Uterus (tissue), 4 donors: ENCODE results near the gene KIF15. TPM values are rescaled to one million over a fixed set of nuclear protein-coding genes. Genes with fewer than 3 reads are reported as not detected.

Experiments
- DNase-seq, 2 donors: peaks; one replicate each; pipeline ENCODE4 v3.0.0-alpha.2; 2019 to 2020
- H3K27ac ChIP-seq, 2 donors: fragments of 200-600 bp; sonication (generic); 1 replicate in 1 of 2; 2 replicates in 1 of 2; pipeline ENCODE4 v1.5.1; 2016 to 2018
- H3K27me3 ChIP-seq, 2 donors: fragments of 200-600 bp; sonication (generic); one replicate each; pipeline ENCODE4 v1.5.1; 2018 to 2019; ENCODE audit warnings: control low read depth in 1 of 2
- H3K36me3 ChIP-seq, 2 donors: fragments of 200-600 bp; sonication (generic); one replicate each; pipeline ENCODE4 v1.5.1; 2019; ENCODE audit warnings: control low read depth in 1 of 2
- H3K4me1 ChIP-seq, 2 donors: fragments of 200-600 bp; sonication (generic); one replicate each; pipeline ENCODE4 v1.5.1; 2018 to 2019; ENCODE audit warnings: control low read depth in 1 of 2
- H3K4me3 ChIP-seq, 2 donors: fragments of 200-600 bp; sonication (generic); 1 replicate in 1 of 2; 2 replicates in 1 of 2; pipeline ENCODE4 v1.5.1; 2018 to 2019; ENCODE audit warnings: mild to moderate bottlenecking in 1 of 2
- H3K9me3 ChIP-seq, 2 donors: fragments of 200-600 bp; sonication (generic); one replicate each; pipeline ENCODE4 v1.5.1; 2019; ENCODE audit warnings: control low read depth in 1 of 2
- POLR2A ChIP-seq, 2 donors: fragments of 450-650 bp; IDR thresholded peaks; one replicate each; pipeline ENCODE4 v1.6.1; 2016; ENCODE audit warnings: antibody characterized with exemption in 2 of 2, mild to moderate bottlenecking in 1 of 2, moderate library complexity in 1 of 2
- intact Hi-C: fragments of 100-400 bp; cut with DNase I; formaldehyde crosslinking; loops from one replicate; pipeline ENCODE4 v1.15.1; 2023; ENCODE audit warnings: low total_unique reads
- total RNA-seq, 4 donors: library from RNA; depleted of rRNA in 3 of 4; stranded (reverse); fragments of >200 nt in 3 of 4; gene quantifications; one replicate each; pipeline versions ENCODE4 v1.1.0 to v1.2.4, GENCODE V29; 2014 to 2023
- TF ChIP-seq, protein P1 (sequence below), 4 experiments: fragments of 200-600 bp in 2 of 4; fragments of 450-650 bp in 2 of 4; sonication (generic) in 2 of 4; IDR thresholded peaks; one replicate each; pipeline ENCODE4 v1.5.1; 2016 to 2019; ENCODE audit warnings: antibody characterized with exemption in 4 of 4, mild to moderate bottlenecking in 2 of 4, moderate library complexity in 1 of 4
- donor health status: DM: yes; HTN: yes; CAD: no.

The KIF15 gene
- total RNA-seq, 4 donors from 2014 or later = 0.51 to 14.7 (median 2.0) TPM

DNA sequence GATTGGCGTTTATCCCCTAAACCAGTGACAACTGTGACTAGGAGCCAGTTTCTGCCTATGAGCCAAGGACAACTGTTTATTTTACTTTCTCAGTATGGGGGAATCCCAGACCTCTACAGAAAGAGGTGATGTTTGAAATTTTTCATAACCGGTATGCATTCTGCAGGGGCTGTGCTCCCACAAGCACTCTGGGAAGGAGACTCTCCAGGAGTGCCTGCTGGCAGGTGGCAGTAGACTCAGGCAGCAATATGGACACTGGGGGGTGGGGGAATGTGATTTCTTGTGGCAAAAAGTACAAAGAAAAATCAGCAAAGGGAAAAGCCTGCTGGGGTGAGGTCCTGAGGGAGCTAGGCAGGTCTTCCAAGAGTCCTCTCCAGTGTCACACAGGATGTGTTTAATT, 118.7 kb downstream of the KIF15 start:
- no peak for DNase-seq
- Histone ChIP-seq H3K4me3 (no peak overlapping the region), H3K9me3 (no peaks in the 10 kb centered on the region), H3K27ac (no peak overlapping the region), H3K36me3 (no peaks in the 10 kb centered on the region), H3K4me1 (no peaks in the 10 kb centered on the region), H3K27me3 (no peaks in the 10 kb centered on the region)
- intact Hi-C loops = no loop called here
- no peak for TF ChIP-seq POLR2A (IDR thresholded peaks at IDR 0.05)
- TF ChIP-seq, protein P1, sequence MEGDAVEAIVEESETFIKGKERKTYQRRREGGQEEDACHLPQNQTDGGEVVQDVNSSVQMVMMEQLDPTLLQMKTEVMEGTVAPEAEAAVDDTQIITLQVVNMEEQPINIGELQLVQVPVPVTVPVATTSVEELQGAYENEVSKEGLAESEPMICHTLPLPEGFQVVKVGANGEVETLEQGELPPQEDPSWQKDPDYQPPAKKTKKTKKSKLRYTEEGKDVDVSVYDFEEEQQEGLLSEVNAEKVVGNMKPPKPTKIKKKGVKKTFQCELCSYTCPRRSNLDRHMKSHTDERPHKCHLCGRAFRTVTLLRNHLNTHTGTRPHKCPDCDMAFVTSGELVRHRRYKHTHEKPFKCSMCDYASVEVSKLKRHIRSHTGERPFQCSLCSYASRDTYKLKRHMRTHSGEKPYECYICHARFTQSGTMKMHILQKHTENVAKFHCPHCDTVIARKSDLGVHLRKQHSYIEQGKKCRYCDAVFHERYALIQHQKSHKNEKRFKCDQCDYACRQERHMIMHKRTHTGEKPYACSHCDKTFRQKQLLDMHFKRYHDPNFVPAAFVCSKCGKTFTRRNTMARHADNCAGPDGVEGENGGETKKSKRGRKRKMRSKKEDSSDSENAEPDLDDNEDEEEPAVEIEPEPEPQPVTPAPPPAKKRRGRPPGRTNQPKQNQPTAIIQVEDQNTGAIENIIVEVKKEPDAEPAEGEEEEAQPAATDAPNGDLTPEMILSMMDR (IDR thresholded peaks at IDR 0.05) = no peak

DNA sequence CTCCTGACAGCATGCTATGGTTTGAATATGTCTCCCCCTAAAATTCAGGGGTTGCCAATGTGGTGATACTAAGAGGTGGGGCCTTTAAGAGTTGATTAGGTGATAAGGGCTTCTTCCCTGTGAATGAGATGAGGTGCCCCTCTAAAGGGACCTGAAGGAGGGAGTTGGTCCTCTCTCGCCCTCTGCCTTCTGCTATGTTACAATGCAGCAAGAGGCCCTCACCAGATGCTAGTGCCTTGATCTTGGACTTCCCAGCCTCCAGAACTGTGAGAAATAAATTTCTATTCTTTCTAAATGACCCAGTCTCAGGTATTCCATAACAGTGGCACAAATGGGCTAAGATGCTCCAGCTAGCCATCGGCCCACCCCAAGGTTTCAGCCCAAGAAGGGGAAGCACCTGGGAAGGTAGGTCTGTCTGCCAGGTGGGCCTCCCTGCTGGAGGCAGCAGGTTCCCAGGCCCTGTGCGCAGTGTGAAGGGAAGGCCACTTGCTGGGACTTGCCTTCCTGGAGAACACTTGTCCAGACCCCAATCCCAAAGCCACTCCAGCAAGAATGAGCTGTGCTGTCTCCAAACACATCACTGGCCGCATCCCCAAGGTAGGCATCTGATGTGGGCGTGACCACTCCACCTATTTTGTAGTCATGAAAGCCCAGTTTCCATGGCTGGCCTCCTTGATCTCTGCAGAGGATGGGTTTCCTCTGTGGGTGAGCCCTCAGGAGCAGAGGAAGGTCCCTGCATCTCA, 121.8 kb downstream of the KIF15 start:
- intact Hi-C loops = no loop called here
- H3K4me1 ChIP-seq = no peaks in the 10 kb centered on the region
- no peaks in the 10 kb centered on the region for H3K9me3 ChIP-seq
- TF ChIP-seq, protein P1 (IDR thresholded peaks at IDR 0.05) = no peak
- no peak for TF ChIP-seq POLR2A (IDR thresholded peaks at IDR 0.05)
- DNase-seq = no peak
- H3K27ac ChIP-seq = no peak overlapping the region
- no peak overlapping the region for H3K4me3 ChIP-seq
- no peaks in the 10 kb centered on the region for H3K36me3 ChIP-seq
- H3K27me3 ChIP-seq = no peaks in the 10 kb centered on the region

DNA sequence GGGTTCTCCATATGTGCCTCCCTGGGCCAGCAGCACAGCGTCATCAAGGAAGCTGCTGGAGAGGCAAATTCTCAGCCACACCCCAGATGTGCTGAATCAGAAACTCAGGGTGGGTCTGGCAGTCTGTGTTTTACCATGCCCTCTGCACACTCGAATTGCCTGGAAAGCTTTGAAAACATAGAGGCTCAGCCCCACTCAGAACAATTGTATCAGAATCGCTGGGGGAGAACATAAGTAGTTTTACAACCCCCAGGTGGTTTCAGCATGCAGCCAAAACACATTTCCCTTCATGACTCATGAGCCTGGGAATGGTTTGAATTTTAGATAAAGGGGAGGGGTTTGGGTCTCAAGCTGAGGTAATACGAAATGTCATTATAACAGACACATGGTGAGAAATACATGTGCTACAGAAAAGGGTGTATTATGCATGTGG, 122.4 kb downstream of the KIF15 start:
- H3K9me3 ChIP-seq = no peaks in the 10 kb centered on the region
- no peak for DNase-seq
- H3K4me1 ChIP-seq = no peaks in the 10 kb centered on the region
- H3K27ac ChIP-seq = no peak overlapping the region
- H3K27me3 ChIP-seq = no peaks in the 10 kb centered on the region
- no peaks in the 10 kb centered on the region for H3K36me3 ChIP-seq
- no peak for TF ChIP-seq POLR2A (IDR thresholded peaks at IDR 0.05)
- TF ChIP-seq, protein P1 (IDR thresholded peaks at IDR 0.05) = no peak
- intact Hi-C loops = no loop called here
- no peak overlapping the region for H3K4me3 ChIP-seq

DNA sequence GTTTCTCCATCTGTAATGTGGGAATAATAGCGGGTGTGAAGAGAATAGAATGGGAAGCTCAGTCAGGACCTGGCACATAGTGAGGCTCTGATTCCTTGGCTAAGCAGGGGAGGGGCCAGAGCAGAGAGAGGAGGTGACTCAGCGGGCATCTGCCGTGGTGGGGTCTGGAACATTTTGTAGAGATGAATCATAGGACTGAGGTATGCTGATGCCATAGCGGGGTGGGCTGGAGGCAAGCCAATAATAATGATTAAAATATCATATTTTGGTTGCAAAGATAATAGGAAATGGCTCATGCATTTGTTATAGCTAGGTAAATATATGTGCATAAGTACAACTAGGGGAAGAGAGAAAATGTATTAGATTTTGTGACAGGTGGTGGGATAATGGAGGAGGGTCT, 124.0 kb downstream of the KIF15 start:
- TF ChIP-seq, protein P1 (IDR thresholded peaks at IDR 0.05) = no peak
- TF ChIP-seq POLR2A (IDR thresholded peaks at IDR 0.05) = no peak
- Histone ChIP-seq H3K4me3 (no peak overlapping the region), H3K9me3 (no peaks in the 10 kb centered on the region), H3K4me1 (no peaks in the 10 kb centered on the region), H3K36me3 (no peaks in the 10 kb centered on the region), H3K27me3 (no peaks in the 10 kb centered on the region), H3K27ac (no peak overlapping the region)
- intact Hi-C loops = no loop called here
- DNase-seq = no peak

DNA sequence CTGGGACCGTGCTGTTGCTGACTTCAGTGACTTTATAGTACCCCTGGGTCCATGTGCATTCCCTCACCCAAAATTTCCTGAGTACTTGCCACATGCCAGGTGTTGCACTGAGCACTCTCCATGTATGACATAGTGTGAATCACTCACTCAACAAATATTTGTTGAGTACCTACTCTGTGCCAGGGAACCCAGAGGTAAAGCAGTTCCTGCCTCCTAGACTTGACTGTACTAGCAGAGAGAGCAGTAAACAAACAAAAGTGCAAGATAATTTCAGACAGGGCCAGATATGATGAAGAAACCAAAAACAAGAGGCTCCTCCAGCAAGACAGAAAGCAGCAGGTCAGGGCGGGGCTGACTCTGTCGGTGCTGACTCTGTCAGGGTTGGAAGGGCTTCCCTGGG, 125.0 kb downstream of the KIF15 start:
- no peak overlapping the region for H3K4me3 ChIP-seq
- TF ChIP-seq POLR2A (IDR thresholded peaks at IDR 0.05) = no peak
- TF ChIP-seq, protein P1 (IDR thresholded peaks at IDR 0.05) = no peak
- H3K27ac ChIP-seq = no peak overlapping the region
- no peaks in the 10 kb centered on the region for H3K36me3 ChIP-seq
- H3K4me1 ChIP-seq = no peaks in the 10 kb centered on the region
- H3K9me3 ChIP-seq = no peaks in the 10 kb centered on the region
- DNase-seq = no peak
- no peaks in the 10 kb centered on the region for H3K27me3 ChIP-seq
- intact Hi-C loops = no loop called here
